MM.1S (cell line): ENCODE data around the gene COL24A1.

Source experiments
- DNase-seq: peaks from one replicate; pipeline ENCODE4 v3.0.0-alpha.2; 2015
- H2AFZ ChIP-seq: fragments of 300-600 bp; sonication (generic); 2 replicates; pipeline ENCODE4 v1.6.0; 2016; ENCODE audit warnings: antibody characterized with exemption, low read length
- H3F3A ChIP-seq: fragments of 300-600 bp; sonication (generic); 2 replicates; pipeline ENCODE4 v1.6.1; 2016; ENCODE audit warnings: mild to moderate bottlenecking, antibody characterized with exemption, low read length, moderate library complexity, mixed read lengths; ENCODE audit not compliant: insufficient read depth
- H3K27ac ChIP-seq: fragments of 300-600 bp; sonication (generic); 2 replicates; pipeline ENCODE4 v1.5.1; 2016; ENCODE audit warnings: mild to moderate bottlenecking, low read length
- H3K27me3 ChIP-seq: fragments of 300-600 bp; sonication (generic); replicated peaks from 2 replicates; pipeline ENCODE4 v1.6.0; 2016; ENCODE audit warnings: low read length; ENCODE audit not compliant: insufficient read depth
- H3K36me3 ChIP-seq: fragments of 300-600 bp; sonication (generic); replicated peaks from 2 replicates; pipeline ENCODE4 v1.6.1; 2016; ENCODE audit warnings: mild to moderate bottlenecking, low read length, mixed read lengths; ENCODE audit not compliant: insufficient read depth
- H3K4me1 ChIP-seq: fragments of 300-600 bp; sonication (generic); 2 replicates; pipeline ENCODE4 v1.6.1; 2016; ENCODE audit warnings: low read length, mixed read lengths
- H3K4me2 ChIP-seq: fragments of 300-600 bp; sonication (generic); 2 replicates; pipeline ENCODE4 v1.6.0; 2016; ENCODE audit warnings: low read depth, low read length
- H3K4me3 ChIP-seq: fragments of 300-600 bp; sonication (generic); 2 replicates; pipeline ENCODE4 v1.5.1; 2016; ENCODE audit warnings: low read length, mixed read lengths
- H3K79me2 ChIP-seq: fragments of 300-600 bp; sonication (generic); 2 replicates; pipeline ENCODE4 v1.6.1; 2016; ENCODE audit warnings: mixed run types, low read length, mixed read lengths
- H3K9ac ChIP-seq: fragments of 300-600 bp; sonication (generic); 2 replicates; pipeline ENCODE4 v1.6.1; 2016; ENCODE audit warnings: low read length, mixed read lengths
- H3K9me2 ChIP-seq: fragments of 300-600 bp; sonication (generic); replicated peaks from 2 replicates; pipeline ENCODE4 v1.6.1; 2016; ENCODE audit warnings: mild to moderate bottlenecking, low read length, mixed read lengths; ENCODE audit not compliant: insufficient read depth
- H3K9me3 ChIP-seq: fragments of 300-600 bp; sonication (generic); replicated peaks from 2 replicates; pipeline ENCODE4 v1.6.1; 2016; ENCODE audit warnings: mild to moderate bottlenecking, low read length, mixed read lengths; ENCODE audit not compliant: insufficient read depth
- H4K20me1 ChIP-seq: fragments of 300-600 bp; sonication (generic); 2 replicates; pipeline ENCODE4 v1.6.1; 2016; ENCODE audit warnings: mild to moderate bottlenecking, low read length, moderate library complexity, mixed read lengths; ENCODE audit not compliant: insufficient read depth
- EZH2 ChIP-seq: fragments of 300-600 bp; sonication (generic); optimal IDR thresholded peaks from 2 replicates; pipeline ENCODE3; 2017; ENCODE audit warnings: low read depth, mild to moderate bottlenecking, antibody characterized with exemption, low read length, mixed read lengths
- EZH2phosphoT487 ChIP-seq: fragments of 300-600 bp; sonication (generic); IDR thresholded peaks from 2 replicates; pipeline ENCODE4 v1.6.1; 2018; ENCODE audit warnings: antibody characterized with exemption, low read length
- TF ChIP-seq, protein P1 (sequence below): fragments of 300-600 bp; sonication (generic); IDR thresholded peaks from 2 replicates; pipeline ENCODE4 v1.5.1; 2016; ENCODE audit warnings: antibody characterized with exemption, low read length, mixed read lengths

COL24A1 gene

DNA sequence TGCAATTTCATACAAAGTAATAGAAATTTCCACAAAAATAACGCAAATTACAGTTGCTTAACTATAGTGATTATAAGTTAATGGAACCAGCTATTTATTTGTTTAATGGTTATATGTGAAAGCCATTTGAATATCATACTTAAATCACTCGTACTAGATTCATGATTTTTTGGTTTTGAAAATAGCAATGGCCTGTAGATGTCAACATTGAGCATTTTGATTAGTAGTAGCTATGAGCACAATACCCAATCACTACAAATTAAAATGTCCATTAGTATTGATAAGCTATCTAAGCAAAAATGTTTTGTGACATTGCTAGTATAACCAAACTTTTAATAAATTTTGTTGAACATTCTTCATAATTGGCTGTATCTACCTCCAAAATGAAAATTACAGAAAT is 10.0 kb downstream of the COL24A1 start:
- DNase-seq, result no peak

DNA sequence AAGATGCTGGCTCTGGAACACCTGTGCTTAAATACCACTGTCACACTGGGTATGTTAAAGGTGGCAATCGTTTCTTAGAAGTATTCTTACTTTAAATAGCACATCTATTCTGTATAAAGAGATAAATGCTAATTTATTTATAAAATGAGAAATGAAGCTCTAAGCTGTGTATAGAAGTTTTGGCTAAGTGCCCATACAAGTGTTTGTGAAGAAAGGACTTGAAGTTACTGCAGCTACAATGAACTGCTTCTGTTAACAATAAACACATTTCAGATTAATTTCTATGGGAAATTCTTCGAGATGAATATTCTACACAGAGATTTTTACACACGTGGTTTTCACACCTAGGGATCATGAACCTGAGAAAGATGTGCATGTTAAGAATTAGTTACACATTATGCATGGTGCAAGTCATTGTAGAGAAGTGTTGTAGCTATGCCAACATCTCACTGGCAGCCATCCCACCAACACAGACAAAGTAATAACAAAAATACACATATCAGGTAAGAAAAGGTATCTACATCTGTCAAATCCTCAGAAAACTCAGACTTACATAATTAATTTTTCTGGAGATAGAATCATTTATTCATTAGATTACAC is 16.2 kb downstream of the COL24A1 start:
- H3K79me2 ChIP-seq, result no peaks in the 10 kb centered on the region
- no peaks in the 10 kb centered on the region for H3F3A ChIP-seq
- H3K9me2 ChIP-seq, result no peaks in the 10 kb centered on the region
- no peak overlapping the region for H3K4me2 ChIP-seq
- H3K4me1 ChIP-seq, result no peaks in the 10 kb centered on the region
- no peak for DNase-seq
- no peak overlapping the region for H3K4me3 ChIP-seq
- no peak overlapping the region for H3K9ac ChIP-seq
- no peak overlapping the region for H2AFZ ChIP-seq
- H3K27ac ChIP-seq, result no peak overlapping the region
- TF ChIP-seq EZH2 (no peak), EZH2phosphoT487 (no peak)
- TF ChIP-seq, protein P1, sequence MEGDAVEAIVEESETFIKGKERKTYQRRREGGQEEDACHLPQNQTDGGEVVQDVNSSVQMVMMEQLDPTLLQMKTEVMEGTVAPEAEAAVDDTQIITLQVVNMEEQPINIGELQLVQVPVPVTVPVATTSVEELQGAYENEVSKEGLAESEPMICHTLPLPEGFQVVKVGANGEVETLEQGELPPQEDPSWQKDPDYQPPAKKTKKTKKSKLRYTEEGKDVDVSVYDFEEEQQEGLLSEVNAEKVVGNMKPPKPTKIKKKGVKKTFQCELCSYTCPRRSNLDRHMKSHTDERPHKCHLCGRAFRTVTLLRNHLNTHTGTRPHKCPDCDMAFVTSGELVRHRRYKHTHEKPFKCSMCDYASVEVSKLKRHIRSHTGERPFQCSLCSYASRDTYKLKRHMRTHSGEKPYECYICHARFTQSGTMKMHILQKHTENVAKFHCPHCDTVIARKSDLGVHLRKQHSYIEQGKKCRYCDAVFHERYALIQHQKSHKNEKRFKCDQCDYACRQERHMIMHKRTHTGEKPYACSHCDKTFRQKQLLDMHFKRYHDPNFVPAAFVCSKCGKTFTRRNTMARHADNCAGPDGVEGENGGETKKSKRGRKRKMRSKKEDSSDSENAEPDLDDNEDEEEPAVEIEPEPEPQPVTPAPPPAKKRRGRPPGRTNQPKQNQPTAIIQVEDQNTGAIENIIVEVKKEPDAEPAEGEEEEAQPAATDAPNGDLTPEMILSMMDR, result no peak
- no peaks in the 10 kb centered on the region for H3K36me3 ChIP-seq
- H4K20me1 ChIP-seq, result no peaks in the 10 kb centered on the region
- H3K27me3 ChIP-seq, result no peaks in the 10 kb centered on the region
- no peaks in the 10 kb centered on the region for H3K9me3 ChIP-seq

More for the DNA sequence above, 10.0 kb downstream of the COL24A1 start:
- Histone ChIP-seq H3K9me2 (no peaks in the 10 kb centered on the region), H3K4me2 (no peak overlapping the region), H3K27ac (no peak overlapping the region), H3K79me2 (no peaks in the 10 kb centered on the region), H3F3A (no peaks in the 10 kb centered on the region), H3K4me1 (no peaks in the 10 kb centered on the region), H3K4me3 (no peak overlapping the region), H3K9me3 (no peaks in the 10 kb centered on the region), H2AFZ (no peak overlapping the region), H4K20me1 (no peaks in the 10 kb centered on the region), H3K9ac (no peak overlapping the region), H3K27me3 (no peaks in the 10 kb centered on the region), H3K36me3 (no peaks in the 10 kb centered on the region)
- TF ChIP-seq EZH2 (no peak), EZH2phosphoT487 (no peak)
- TF ChIP-seq, protein P1, result peak; percentile 18; the same call in 1 of the 2 replicates

DNA sequence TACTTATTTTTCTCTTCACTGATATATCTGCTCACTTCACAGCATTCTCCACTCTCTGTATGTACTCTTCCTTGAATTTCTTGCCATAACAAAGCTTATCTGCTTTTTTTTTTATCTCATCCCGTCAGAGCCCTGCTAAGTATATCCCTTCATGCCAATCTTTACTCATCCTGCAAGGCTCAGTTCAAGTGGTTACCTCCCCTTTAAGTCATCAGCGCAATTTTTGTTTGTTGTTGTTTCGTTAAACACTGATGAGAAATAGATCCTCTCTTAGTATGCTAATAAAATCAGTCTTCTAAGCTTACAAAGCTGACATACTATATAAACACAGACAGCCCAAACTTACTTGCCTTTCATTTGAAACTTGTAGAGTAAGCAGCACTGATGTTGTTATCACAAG is 17.8 kb downstream of the COL24A1 start:
- Histone ChIP-seq H4K20me1 (no peaks in the 10 kb centered on the region), H3K36me3 (no peaks in the 10 kb centered on the region), H2AFZ (no peak overlapping the region), H3K9me2 (no peaks in the 10 kb centered on the region), H3F3A (no peaks in the 10 kb centered on the region), H3K27ac (no peak overlapping the region), H3K4me1 (no peaks in the 10 kb centered on the region), H3K79me2 (no peaks in the 10 kb centered on the region), H3K9me3 (no peaks in the 10 kb centered on the region), H3K9ac (no peak overlapping the region), H3K4me2 (no peak overlapping the region), H3K27me3 (no peaks in the 10 kb centered on the region), H3K4me3 (no peak overlapping the region)
- DNase-seq, result no peak
- TF ChIP-seq, protein P1, result no peak
- TF ChIP-seq EZH2phosphoT487, result no peak
- no peak for TF ChIP-seq EZH2
